ENCODE measurements around the gene KIF21B.
"Not testable (repeated sequence)": the region's sequence is repeated elsewhere in the genome, so short reads cannot be mapped to it uniquely, and the experiment has no call there.

Gene KIF21B

GRCh38 chr1:200969726-200970561 is 53.6 kb downstream of the KIF21B start:
- DNase-seq = no peak

- no peak for DNase-seq
Observed at GRCh38 chr1:200968469-200969410, 54.8 kb downstream of the KIF21B start.

- no peak for DNase-seq
Observed at GRCh38 chr1:200967693-200968468, 55.6 kb downstream of the KIF21B start.

- DNase-seq = no peak
Observed at GRCh38 chr1:200966934-200967333, 56.6 kb downstream of the KIF21B start.

- DNase-seq = no peak
Observed at GRCh38 chr1:200965111-200965805, 58.3 kb downstream of the KIF21B start.

GRCh38 chr1:200963888-200964287 is 59.6 kb downstream of the KIF21B start:
- DNase-seq = not testable (repeated sequence)

- no peak for DNase-seq
Observed at GRCh38 chr1:200963076-200963475, 60.4 kb downstream of the KIF21B start.

- no peak for DNase-seq
Observed at GRCh38 chr1:200962631-200963030, 60.9 kb downstream of the KIF21B start.

- not testable (repeated sequence) for DNase-seq
Observed at GRCh38 chr1:200962151-200962550, 61.4 kb downstream of the KIF21B start.

- no peak for DNase-seq
Observed at GRCh38 chr1:200960948-200961340, 62.6 kb downstream of the KIF21B start.

GRCh38 chr1:200960236-200960947 is 63.1 kb downstream of the KIF21B start:
- no peak for DNase-seq

- no peak for DNase-seq
Observed at GRCh38 chr1:200959411-200959921, 64.0 kb downstream of the KIF21B start.

- no peak for DNase-seq
Observed at GRCh38 chr1:200958597-200958996, 64.9 kb downstream of the KIF21B start.

GRCh38 chr1:200954434-200954833 is 69.1 kb downstream of the KIF21B start:
- no peak for DNase-seq

- no peak for DNase-seq
Observed at GRCh38 chr1:200951016-200951415, 72.5 kb downstream of the KIF21B start.

GRCh38 chr1:200949626-200950025 is 73.9 kb downstream of the KIF21B start:
- no peak for DNase-seq

- no peak for DNase-seq
Observed at GRCh38 chr1:200947059-200947566, 76.4 kb downstream of the KIF21B start.

GRCh38 chr1:200945111-200945510 is 78.4 kb downstream of the KIF21B start:
- no peak for DNase-seq

GRCh38 chr1:200938955-200939354 is 84.6 kb downstream of the KIF21B start:
- peak; percentile 82 for DNase-seq

GRCh38 chr1:200935286-200935962 is 88.1 kb downstream of the KIF21B start:
- DNase-seq = not testable (repeated sequence)

Measured in SIG-M5 (cell line).